Small intestine (tissue), 7 donors: ENCODE measurements around the gene RIPOR3. TPM values are rescaled to one million over a fixed set of nuclear protein-coding genes. Genes with fewer than 3 reads are reported as not detected.
"Not testable (repeated sequence)": the region's sequence is repeated elsewhere in the genome, so short reads cannot be mapped to it uniquely, and the experiment has no call there.

Experiments
- DNase-seq, 2 donors: peaks; one replicate each; pipeline versions ENCODE4 v3.0.0 to v3.0.0-alpha.2; 2013
- FAIRE-seq: peaks from 2 replicates; lab custom pipeline; 2012; peaks lifted over from hg19 to GRCh38; lab: Jason Lieb, UNC
- H3K27ac ChIP-seq, 3 donors: one replicate each; pipeline ENCODE4 v1.5.1; 2013; ENCODE audit warnings: low read length in 2 of 3, mild to moderate bottlenecking in 2 of 3, control low read depth in 1 of 3, inconsistent platforms in 1 of 3, low read depth in 1 of 3, moderate library complexity in 1 of 3
- H3K27me3 ChIP-seq, 3 donors: one replicate each; pipeline ENCODE4 v1.6.1; 2013; ENCODE audit warnings: low read length in 3 of 3, inconsistent platforms in 1 of 3; ENCODE audit not compliant: control insufficient read depth in 3 of 3, insufficient read depth in 3 of 3
- H3K36me3 ChIP-seq, 3 donors: one replicate each; pipeline ENCODE4 v1.6.1; 2013; ENCODE audit warnings: low read length in 3 of 3, inconsistent platforms in 1 of 3, low read depth in 1 of 3, mild to moderate bottlenecking in 1 of 3, moderate library complexity in 1 of 3; ENCODE audit not compliant: control insufficient read depth in 3 of 3, insufficient read depth in 2 of 3
- H3K4me1 ChIP-seq, 3 donors: one replicate each; pipeline ENCODE4 v1.6.1; 2013; ENCODE audit warnings: low read length in 2 of 3, inconsistent platforms in 1 of 3, low read depth in 1 of 3, mild to moderate bottlenecking in 1 of 3, moderate library complexity in 1 of 3; ENCODE audit not compliant: control insufficient read depth in 3 of 3, insufficient read depth in 2 of 3
- H3K4me3 ChIP-seq, 3 donors: one replicate each; pipeline ENCODE4 v1.5.1; 2013; ENCODE audit warnings: low read length in 3 of 3, control low read depth in 1 of 3, inconsistent platforms in 1 of 3, low read depth in 1 of 3, mild to moderate bottlenecking in 1 of 3, moderate library complexity in 1 of 3
- H3K9me3 ChIP-seq, 2 donors: one replicate each; pipeline ENCODE4 v1.6.1; 2013; ENCODE audit warnings: low read depth in 1 of 2, low read length in 1 of 2; ENCODE audit not compliant: control insufficient read depth in 2 of 2, insufficient read depth in 1 of 2
- WGBS, 3 donors: extraction: QIAGEN DNeasy Blood & Tissue Kit; methylation state at CpG; one replicate each; pipeline ENCODE4 v1.1.7; 2013; 5-methylcytosine and 5-hydroxymethylcytosine counted together
- polyA plus RNA-seq, 4 donors: library from polyadenylated mRNA; stranded (reverse) in 3 of 4; unstranded in 1 of 4; fragments of 200-250 nt in 3 of 4; fragments of 120-200 nt in 1 of 4; gene quantifications; one replicate each; pipeline versions ENCODE4 v1.2.1 to v1.2.3, GENCODE V29; 2013
- donor health status: healthy with polysubstance abuse.
- donor health status: control.
- donor health status: control.
- donor health status: Bipolar disorder and iron deficiency.
- donor health status: healthy.

RIPOR3 gene
- polyA plus RNA-seq, 4 donors, result 0.22 to 10.9 (median 3.2) TPM

GRCh38 chr20:50703651-50704438, 12.5 kb upstream of the RIPOR3 start:
- not testable (repeated sequence) for H3K4me1 ChIP-seq, H3K9me3 ChIP-seq, FAIRE-seq, H3K36me3 ChIP-seq, DNase-seq, H3K27ac ChIP-seq, H3K4me3 ChIP-seq, H3K27me3 ChIP-seq
- 66 to 82% (median 75%) methylated on average over 9 of the region's 9 CpGs for WGBS, 3 donors

- FAIRE-seq (no peak), DNase-seq (no peak)
- H3K4me1 ChIP-seq, result no peaks in the 10 kb centered on the region
- H3K27me3 ChIP-seq, result no peaks in the 10 kb centered on the region
- WGBS, 3 donors, result 68 to 77% (median 70%) methylated on average over 11 of the region's 11 CpGs
- no peak overlapping the region for H3K4me3 ChIP-seq
- no peak overlapping the region for H3K27ac ChIP-seq
- no peaks in the 10 kb centered on the region for H3K9me3 ChIP-seq
- H3K36me3 ChIP-seq, result no peaks in the 10 kb centered on the region
Observed at GRCh38 chr20:50701041-50701963, 10.0 kb upstream of the RIPOR3 start.

DNA sequence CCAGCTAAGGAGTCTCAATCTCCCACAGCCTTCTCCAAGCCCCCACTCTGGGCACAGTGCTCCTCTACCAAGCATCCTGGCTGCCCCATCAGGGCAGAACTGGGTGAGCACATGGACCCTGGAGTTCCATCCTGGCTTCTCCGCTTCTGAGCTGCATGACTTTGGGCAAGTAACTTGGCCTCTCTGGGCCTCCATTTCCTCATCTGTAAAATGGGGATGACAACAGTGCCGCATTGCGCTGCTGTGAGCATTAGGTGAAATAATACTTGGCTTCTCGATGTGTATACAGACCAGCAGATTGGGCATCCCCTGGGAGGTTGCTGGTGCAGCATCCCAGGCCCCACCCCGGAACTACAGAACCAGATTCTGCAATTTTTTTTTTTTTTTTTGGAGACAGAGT, 8.3 kb upstream of the RIPOR3 start:
- H3K4me1 ChIP-seq, result no peaks in the 10 kb centered on the region
- WGBS, 3 donors, result 94 to 98% (median 94%) methylated on average over 5 of the region's 5 CpGs
- H3K27ac ChIP-seq, result no peak overlapping the region
- no peaks in the 10 kb centered on the region for H3K36me3 ChIP-seq
- FAIRE-seq (no peak), DNase-seq (no peak)
- no peaks in the 10 kb centered on the region for H3K27me3 ChIP-seq
- no peaks in the 10 kb centered on the region for H3K9me3 ChIP-seq
- no peak overlapping the region for H3K4me3 ChIP-seq

- H3K27me3 ChIP-seq, H3K27ac ChIP-seq, FAIRE-seq, H3K9me3 ChIP-seq, H3K36me3 ChIP-seq, H3K4me3 ChIP-seq, DNase-seq, H3K4me1 ChIP-seq: not testable (repeated sequence)
- 85 to 98% (median 96%) methylated on average over 7 of the region's 7 CpGs for WGBS, 3 donors
Observed at GRCh38 chr20:50698255-50698654, 6.9 kb upstream of the RIPOR3 start.

DNA sequence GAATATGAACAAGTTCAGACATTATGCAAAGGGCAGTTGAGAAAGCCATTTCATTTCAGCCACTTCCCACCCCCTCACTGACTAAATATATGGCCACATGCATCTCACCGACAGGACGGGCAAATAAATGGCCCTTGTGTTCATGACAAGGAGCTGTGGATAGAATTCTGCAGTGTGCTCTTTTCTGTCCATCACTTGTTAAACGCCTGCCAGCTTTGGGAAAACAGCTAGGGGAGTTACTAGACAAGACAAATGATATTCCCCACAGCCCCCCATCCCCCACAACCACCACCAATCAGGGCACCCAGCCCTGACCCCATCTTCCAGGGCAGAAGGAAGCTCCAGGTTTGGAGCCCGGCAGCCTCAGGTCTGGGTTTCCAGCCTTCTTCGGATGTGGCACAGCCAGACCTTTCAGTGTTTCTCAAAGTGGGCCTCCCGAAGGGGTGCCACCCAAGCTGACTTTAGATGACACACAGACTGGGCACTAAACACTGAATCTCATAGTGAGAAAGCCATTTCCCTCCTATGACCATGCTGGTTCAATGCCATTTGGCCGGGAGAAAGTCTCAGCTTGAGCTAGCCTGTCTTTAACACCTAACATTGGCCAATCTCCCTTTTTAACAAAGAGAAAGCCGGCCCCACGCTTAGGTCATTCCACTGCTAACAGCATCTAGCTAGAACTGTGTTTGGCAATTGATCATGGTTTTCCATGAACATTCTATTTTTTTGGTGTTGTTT, 4.0 kb upstream of the RIPOR3 start:
- Histone ChIP-seq H3K27ac (no peak overlapping the region), H3K4me1 (peaks cover 0 to 9% (median 4%) of the 10 kb centered on the region in 3 donors), H3K4me3 (no peak overlapping the region), H3K27me3 (peaks cover 0 to 23% (median 16%) of the 10 kb centered on the region in 3 donors), H3K9me3 (no peaks in the 10 kb centered on the region), H3K36me3 (no peaks in the 10 kb centered on the region)
- WGBS, 3 donors, result 74 to 86% (median 84%) methylated on average over 9 of the region's 9 CpGs
- no peak for FAIRE-seq
- DNase-seq, result no peak

DNA sequence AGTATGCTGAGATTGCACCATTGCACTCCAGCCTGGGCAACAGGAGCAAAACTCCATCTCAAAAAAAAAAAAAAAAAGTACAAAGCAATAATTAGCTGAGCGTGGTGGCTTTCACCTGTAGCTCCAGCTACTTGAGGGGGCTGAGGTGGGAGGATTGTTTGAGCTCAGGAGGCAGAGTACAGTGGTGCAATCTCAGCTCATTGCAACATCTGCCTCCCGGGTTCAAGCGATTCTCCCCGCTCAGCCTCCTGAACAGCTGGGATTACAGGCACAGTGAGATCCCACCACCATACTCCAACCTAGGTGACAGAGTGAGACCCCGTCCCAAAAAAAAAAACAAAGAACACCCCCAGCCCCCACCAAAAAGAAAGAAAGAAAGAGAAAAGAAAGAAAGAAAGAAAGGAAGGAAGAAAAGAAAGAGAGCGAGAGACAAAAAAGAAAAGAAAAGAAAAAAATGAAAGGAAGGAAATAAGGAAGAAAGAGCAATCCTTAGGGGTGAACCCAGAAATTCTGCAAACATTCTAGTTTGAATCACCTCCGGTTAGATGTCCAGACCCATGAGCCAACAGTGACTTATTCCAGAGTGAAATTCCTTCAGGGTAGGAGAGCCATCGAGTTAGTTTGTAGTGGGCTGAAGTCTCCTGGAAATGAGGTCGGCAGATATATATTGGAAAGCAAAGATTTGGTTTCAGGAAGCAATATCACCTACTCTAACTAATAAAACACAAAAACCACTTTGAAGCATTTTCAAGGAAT, 3.2 kb upstream of the RIPOR3 start:
- 75 to 87% (median 77%) methylated on average over 9 of the region's 9 CpGs for WGBS, 3 donors
- Histone ChIP-seq H3K27me3 (peaks cover 0 to 29% (median 16%) of the 10 kb centered on the region in 3 donors), H3K4me3 (no peak overlapping the region), H3K36me3 (no peaks in the 10 kb centered on the region), H3K27ac (no peak overlapping the region), H3K4me1 (peaks cover 2 to 17% (median 6%) of the 10 kb centered on the region in 3 donors), H3K9me3 (no peaks in the 10 kb centered on the region)
- no peak for FAIRE-seq
- DNase-seq, result no peak

DNA sequence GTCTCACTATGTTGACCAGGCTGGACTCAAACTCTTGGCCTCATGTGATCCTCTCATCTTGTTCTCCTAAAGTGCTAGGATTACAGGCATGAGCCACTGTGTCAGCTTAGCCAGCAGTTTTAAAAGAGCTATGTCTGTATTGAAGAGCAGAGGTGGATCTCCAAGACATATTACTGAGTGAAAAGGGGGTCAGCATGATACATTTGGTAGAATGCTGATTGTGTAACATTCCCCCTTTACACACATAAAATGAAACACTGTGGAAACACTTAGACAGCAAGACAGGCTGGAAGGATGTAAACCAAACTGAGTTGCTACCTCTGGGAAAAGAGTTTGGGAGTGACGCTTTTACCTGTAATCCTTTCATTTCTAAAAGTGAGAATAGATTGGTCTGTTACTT, 1.7 kb upstream of the RIPOR3 start:
- WGBS, 3 donors, result 89 to 100% (median 93%) methylated on average over 1 of the region's 1 CpG
- no peaks in the 10 kb centered on the region for H3K36me3 ChIP-seq
- peaks cover 3 to 20% (median 6%) of the 10 kb centered on the region in 3 donors for H3K4me1 ChIP-seq
- no peak overlapping the region for H3K4me3 ChIP-seq
- FAIRE-seq (no peak), DNase-seq (no peak)
- no peaks in the 10 kb centered on the region for H3K9me3 ChIP-seq
- H3K27me3 ChIP-seq, result peaks cover 0 to 36% (median 16%) of the 10 kb centered on the region in 3 donors
- no peak overlapping the region for H3K27ac ChIP-seq
